ENCODE data around the gene CTSE.

Gene CTSE

DNA sequence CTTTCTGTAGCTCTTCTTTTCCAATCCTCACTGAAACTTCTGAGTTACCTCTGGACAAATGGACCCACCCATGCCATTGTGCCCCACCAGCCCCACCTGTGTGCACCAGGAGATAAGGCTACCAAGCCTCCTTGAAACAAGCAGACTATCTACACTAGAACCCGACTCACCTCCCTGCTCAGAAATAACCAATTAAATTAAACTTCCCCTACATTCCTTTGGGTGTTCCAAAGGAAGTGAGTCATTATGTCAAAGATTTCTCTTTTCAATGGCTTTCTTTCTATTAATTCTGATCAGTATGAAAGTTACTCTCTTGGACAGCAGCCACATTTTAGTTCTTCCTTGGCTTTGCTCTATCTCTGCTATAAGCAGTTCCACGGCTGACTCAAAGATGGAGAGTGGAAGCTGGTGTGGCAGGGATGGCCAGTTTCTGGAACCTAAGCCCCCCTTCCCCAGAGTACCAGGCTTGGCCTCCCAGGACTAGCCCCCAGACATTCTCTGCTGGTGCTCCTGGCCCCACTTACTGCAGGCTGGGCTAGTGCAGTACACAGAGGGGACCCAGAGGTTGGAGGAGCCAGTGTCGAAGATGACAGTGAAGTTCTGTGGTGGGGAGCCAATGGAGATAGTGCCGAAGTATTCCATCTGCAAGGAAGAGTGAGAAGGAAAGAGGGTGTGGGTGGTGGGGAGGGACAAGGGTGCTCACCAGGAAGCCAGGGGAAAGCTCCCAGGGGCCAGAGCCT is 1.9 kb downstream of the CTSE start:
- FAIRE-seq: no peak
- DNase-seq (ENCODE audit: extremely low spot score, insufficient read length, low read depth): no peak

DNA sequence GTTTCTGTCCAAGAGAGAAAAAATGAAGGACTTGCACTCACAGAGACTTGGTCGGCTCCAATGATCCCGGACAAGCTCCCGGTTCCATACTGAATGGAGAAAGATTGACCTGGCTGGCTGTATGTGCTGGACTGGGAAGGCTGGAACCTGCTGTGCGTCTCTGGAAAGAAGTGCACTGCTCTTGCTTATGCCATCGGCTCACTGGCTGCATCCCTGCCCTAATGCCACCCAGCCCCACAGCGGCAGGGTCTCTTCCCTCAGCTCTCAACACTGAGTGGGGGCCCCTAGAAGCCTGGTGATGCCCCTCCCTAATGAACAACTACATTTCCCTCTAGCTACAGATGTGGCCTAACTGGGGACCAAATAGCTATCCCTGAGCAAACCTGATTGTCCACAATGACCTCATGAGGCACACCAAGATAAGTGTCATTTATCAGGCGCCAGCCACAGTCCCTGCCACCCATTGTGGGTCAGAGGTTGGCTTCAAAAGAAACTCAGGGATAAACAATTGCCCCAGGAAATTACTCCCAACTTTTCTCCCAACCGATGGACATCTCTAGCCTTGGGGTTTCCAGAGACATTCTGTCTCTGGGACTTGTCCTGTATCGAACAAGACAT is 2.6 kb downstream of the CTSE start:
- FAIRE-seq (no peak), DNase-seq (ENCODE audit: extremely low spot score, insufficient read length, low read depth) (no peak)

DNA sequence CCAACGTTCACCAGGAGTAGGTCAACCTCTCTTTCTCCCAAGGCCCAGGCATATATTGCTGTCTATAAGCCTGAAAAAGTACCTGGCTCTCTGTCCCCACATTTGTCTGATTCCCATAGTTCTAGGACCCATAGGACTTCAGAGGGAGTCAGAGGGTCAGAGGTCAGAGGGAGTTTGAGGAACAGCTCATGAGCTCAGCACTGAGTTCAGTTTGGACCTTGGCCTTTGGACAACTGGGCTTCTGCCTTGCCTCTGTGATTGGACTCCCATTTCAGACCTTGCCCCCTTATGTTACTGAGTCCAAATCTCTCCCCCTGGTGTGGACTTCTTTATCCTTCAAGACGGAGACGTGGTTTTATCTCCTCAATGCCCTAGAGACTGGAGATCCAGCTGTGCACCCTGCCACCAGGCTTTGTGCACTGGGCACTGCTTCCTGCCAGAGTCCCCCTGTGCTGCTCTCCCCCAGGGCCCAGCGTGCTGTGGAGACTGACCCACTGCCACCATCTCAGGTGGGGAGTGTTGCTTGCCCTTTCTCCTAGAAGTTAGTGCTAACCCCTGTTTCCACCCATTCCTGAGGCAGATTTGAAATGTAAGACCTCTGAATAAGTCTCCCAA is 3.2 kb downstream of the CTSE start:
- FAIRE-seq (no peak), DNase-seq (ENCODE audit: extremely low spot score, insufficient read length, low read depth) (no peak)

DNA sequence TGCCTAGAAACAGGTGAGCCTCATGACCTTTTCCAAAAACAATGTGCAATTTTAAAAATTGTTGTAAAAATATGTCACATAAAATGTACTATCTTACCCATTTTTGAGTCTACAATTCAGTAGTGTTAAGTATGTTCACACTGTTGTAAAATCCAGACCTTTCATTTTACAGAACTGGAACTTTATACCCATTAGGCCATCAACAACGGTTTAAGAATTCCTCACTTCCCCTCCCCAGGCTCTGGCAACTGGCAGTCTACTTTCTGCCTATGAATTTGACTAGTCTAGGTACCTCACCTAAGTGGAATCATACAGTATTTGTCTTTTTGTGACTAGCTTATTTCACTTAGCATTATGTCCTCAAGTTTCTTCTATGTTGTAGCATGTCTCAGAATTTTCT is 8.6 kb downstream of the CTSE start:
- FAIRE-seq: no peak
- no peak for DNase-seq (ENCODE audit: extremely low spot score, insufficient read length, low read depth)

DNA sequence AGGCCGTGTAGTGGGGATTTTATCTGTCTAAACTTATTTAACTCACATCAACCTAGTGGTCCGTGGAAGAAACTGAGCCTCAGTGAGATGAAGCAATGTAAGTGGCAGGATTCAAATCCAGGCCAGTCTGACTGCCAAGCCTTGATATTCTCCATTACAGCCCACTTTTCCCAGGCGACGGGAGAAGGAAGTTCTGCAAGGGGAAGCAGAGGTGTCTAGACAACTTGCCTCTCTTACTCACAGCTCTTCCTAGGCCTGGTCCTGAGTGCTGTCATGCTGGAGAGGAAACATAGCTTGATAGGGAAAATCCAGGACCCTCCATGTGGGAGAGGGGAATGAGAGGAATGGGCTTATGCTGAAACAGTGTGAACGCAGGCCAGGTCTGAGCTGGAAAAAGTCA is 9.1 kb downstream of the CTSE start:
- DNase-seq (ENCODE audit: extremely low spot score, insufficient read length, low read depth) (no peak), FAIRE-seq (no peak)

DNA sequence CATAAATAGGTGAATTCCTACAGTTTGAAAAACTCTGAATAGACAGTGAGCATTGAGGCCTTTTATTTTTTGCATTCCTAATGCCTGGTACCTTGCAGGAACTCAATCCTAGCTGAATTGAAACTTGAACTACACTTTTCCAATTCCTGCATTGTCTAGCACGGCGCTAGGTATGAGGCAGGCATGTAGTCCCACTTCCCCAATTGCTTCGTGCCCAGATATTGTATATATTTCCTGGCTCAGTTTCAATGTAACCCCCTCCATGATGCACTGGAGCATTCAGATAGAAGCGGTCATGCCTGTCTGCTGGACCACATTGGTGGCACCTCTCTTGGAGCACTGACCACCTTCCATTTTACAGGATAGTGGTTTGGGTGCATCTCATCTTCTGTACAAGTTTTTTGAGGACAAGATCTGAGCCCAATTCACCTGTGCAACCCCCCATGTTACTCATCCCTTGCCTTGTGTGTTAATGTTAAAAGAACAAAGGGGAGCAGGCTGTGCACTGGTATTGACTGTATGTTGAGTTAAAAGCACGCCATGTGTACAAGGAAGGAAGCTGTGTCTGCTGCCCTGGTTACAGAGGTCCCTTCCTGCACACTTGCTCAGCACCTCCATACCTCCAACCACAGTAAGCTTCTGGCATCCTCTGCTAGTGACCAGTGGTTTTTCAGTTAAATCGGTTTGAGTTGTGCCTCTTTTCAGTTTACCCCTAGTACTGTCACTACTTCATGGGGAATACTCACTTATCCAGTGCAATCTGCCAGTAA is 10.5 kb downstream of the CTSE start:
- no peak for FAIRE-seq

DNA sequence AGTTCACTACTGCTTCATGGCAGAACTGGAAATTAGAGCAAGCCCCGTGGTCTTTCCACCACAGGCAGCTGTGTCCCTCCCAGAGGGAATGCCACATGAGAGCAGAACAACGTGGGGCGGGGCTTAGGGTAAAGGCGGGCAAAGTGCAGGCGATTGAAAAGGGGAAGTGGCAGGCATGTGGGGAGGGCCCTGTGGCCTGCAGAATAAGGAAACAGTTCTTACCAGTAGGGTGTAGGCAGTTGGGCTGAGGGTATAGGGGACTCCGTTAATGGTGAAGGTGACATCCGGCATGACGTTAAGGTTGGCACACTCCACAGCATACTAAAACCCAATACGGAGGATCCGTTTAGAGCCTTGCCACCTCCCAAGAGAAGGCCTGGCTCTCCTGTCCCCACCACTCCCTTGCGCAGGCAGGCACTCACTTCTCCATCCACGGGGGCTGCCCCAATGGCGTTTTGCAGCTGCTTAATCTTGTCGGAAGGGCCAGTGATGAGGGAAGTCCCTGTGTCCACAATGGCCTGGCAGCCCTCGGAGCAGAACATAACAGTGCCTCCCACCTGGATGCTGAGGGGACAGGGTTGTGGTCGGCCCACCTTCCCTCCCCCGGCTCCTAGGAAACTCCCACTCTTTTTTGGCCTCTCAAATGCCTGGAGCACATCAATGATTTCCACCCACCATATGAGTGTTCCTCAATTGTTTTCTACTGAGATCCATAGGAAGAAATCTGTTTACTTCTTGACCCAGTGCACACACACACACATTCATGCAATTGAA is 11.4 kb downstream of the CTSE start:
- peak; percentile 44 for DNase-seq (ENCODE audit: extremely low spot score, insufficient read length, low read depth)
- FAIRE-seq: peak; percentile 81

More for the DNA sequence above, 10.5 kb downstream of the CTSE start:
- no peak for DNase-seq (ENCODE audit: extremely low spot score, insufficient read length, low read depth)

DNA sequence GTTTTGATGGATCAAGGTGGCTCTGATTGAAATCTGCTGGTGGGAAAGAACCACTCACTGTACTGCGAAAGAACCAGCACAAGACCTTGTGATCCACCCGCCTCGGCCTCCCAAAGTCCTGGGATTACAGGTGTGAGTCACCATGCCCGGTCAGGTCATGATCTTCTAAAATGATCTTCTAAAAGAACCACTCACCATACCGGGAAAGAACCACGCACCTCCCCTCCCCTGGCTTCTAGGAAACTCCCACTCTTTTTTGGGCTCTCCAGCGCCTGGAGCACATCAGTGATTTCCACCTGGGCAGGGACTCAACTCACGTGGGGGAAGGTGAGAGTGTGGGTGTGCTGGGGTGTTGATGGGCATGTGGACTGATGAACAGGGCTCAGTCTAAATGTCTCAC is 12.6 kb downstream of the CTSE start:
- no peak for FAIRE-seq
- no peak for DNase-seq (ENCODE audit: extremely low spot score, insufficient read length, low read depth)

DNA sequence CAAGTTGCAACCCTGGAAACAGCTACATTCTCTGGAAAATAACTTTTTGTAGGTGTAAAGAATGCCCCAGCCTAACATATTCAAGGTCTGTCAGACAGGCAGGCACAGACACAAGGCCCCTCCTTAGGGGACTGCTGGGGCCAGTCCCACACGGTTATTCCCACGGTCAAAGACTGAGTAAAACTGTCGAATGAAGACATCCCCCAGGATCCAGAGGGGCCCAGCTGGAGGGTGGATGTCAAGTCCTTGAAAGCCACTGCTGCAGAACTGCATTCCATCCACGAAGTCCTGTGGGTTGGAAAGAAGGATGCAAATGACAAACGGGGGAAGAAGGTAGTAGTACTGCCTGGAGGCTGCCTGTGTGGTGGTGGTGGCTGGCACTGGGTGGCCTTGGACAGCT is 13.6 kb downstream of the CTSE start:
- FAIRE-seq (no peak), DNase-seq (ENCODE audit: extremely low spot score, insufficient read length, low read depth) (no peak)

DNA sequence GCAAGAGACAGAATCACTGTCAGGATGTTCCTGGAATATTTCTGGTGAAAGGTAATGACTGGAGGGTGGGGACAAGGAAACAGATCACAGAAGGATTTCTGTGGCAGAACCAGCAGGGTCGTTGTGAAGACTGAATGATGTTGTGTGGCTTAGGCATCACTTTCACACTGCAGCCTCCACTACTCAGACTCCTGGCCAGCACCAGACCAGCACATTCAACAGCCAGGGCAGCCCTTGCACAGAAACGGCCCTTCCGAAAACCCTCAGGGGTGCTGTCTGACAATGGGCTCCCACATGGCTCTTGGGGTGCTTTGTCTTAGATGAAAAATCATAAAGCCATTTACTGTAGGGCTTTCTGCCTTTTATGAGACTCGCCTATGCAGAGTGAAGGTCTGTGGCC is 16.7 kb downstream of the CTSE start:
- DNase-seq (ENCODE audit: extremely low spot score, insufficient read length, low read depth) (no peak), FAIRE-seq (no peak)

DNA sequence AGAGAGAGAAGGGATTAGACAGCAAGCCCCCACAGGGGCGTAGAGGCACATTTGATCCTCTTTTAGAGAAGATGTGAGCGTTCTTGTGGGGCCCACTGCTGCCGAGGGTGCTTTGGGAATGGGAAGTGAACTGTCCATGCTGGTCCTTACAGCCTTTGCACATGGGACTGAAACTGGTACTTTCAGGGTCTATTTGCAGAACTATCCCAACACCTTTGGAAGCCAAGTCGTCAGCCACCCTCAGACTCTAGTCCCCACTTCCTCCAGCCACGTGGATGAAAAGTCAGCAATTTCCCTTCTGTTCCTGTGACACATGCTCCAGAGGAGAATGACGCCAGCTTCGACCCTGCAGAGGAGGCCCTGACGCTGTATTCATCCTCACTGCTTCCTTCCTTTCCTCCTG is 17.9 kb downstream of the CTSE start:
- FAIRE-seq (no peak), DNase-seq (ENCODE audit: extremely low spot score, insufficient read length, low read depth) (no peak)

DNA sequence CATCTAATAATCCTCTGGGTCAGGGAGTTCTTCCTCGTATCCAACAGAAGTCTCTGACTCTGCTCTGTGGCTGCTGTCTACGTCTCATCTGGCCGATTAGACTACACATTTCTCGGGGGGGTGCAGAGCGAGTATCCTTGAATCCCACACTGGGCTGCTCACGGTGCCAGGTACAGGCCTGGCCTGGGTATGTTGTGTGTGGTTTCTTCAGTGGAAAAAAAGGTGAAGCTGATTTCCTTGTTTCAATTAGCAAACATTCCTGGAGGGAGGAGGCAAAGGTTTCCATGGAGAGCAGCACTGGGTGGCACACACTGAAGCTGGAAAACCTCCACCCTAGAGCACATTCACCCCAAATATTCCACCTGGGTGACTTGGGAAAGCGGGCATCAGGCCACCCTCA is 18.5 kb downstream of the CTSE start:
- DNase-seq (ENCODE audit: extremely low spot score, insufficient read length, low read depth) (no peak), FAIRE-seq (no peak)

DNA sequence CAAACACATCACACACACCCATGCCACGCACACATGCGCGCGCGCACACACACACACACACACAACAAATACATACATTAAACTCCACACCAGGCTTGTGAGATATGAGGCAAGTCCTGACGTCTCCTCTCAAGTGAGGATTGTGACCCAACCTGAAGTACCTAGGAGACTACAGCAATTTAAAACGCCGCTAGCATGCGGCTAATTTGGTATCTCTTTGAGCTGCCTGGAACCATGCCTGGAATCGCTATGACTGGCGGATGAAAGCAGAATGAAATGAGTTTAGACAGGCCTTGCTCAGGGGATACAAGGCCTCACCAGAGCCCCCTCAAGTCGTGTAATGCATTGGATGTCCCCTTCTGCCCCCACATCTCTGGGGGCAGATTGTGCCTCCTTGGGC is 18.9 kb downstream of the CTSE start:
- no peak for DNase-seq (ENCODE audit: extremely low spot score, insufficient read length, low read depth)
- FAIRE-seq: no peak

DNA sequence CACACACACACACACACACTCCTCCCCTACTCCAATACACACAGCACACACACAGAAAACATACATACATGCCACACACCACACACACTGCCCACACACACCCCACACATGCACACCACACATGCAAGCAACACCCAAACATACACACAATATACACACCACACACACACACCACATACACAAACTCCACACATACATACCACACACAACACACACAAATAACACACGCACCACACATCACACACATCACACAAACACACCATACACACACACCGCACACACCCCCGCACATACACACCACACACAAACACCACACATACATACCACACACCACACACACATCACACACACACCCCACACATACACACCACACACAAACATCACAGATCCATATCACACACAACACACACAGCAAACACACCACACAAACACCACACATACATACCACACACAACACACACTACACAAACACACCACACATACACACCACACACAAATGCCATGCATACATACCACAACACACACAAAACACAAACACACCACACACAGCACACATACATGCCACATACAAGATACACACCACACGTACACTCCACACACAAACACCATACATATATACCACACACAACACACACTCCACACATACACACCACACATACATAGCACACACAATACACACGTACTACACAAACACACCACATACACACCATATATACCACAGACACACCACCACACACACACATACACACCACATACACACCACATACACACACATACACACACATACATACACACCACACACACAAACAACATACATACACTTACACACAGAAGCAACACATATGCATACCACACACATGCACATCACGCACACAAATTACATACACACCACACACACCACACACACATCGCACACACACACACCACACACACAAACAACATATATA is 19.6 kb downstream of the CTSE start:
- DNase-seq (ENCODE audit: extremely low spot score, insufficient read length, low read depth): no peak
- FAIRE-seq: no peak

DNA sequence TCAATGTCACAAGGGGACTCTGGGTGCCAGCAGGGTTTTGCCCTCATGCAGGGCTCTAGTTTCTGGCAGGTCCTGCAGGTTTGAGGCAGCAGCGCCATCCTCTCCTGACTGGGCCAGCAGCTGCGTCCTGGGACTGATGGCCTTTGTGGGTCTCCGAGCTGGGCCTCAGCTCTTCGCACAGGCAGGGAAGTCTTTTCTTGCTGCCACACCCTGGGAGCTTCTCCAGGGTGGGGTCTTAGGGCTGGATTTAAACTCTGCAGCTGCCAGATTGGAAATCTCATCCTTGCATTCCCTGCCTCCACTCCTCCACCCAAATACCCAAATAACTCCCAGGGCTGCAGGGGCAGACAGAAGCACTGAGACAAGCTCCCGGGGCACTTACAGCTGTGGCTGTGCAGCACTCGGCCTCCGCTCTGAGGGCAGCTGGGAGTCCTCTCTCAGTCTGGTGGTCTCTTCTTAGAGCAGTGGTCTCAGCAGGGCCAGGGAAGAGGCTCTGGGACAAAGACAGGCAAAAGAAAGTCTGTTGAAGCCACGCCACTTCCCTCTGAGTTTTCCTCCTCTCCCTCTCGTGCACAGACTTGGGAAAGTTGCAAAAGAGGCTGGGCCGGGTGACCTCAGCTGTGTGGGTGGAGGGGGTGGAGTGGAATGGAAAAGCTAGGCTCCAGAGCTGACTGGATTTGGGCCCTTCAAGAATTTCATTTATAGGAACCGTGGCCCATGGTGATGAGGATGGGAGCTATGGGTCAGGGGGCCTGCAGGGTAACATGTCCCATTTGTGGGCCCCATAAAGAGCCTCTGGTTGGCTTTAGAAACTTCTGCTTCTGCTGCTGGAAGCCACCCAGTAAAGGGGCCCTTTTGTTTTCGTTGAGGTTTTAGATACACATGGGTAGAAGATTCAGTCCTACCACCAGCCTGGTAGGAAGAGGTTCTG is 20.6 kb downstream of the CTSE start, which contains the start of gene RAB7B:
TSS of gene RAB7B (minus strand) at position 525 of the 931 bp plus-strand sequence. CDS start 9,260 bp downstream, outside the sequence.
- no peak for FAIRE-seq
- DNase-seq (ENCODE audit: extremely low spot score, insufficient read length, low read depth): no peak

DNA sequence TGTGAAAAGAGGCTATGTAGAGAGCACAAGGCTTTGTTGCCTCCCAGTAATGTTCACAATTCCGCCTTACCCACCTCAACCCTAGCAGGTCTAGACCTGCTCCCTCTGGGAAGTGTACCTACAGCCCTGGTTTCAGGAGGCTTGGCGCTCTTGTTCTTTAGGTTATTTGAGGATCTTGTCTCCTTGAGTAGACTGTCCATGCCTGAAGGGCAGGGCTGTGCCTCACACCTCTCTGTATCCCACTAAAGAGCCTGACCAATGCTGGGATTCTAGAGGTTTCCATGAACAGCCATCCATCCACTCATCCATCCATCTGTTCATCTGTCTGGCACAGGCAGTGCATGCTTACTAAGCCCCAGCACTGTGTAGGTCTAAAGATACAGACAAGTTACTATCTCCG is 21.5 kb downstream of the CTSE start:
- no peak for DNase-seq (ENCODE audit: extremely low spot score, insufficient read length, low read depth)
- no peak for FAIRE-seq

DNA sequence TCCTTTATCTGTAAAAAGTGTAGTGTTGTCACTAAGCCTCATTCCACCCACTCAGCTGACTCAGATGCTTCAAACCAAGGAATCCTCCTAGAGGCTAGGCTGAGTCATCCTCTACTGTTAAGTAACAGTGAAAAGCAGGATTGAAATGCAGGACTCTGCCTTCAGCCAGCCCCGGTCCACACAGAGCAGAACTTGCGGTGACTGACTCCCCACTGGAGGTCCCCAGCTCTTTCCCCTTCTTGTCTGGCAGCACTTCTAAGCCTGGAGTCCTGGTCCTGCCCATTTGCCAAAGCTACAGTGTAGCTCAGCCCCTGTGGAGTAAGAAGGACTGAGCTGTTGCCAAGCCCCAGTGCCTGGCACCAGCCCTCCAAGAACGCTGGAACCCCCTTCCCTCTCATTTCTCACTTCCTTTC is 22.2 kb downstream of the CTSE start:
- FAIRE-seq (no peak), DNase-seq (ENCODE audit: extremely low spot score, insufficient read length, low read depth) (no peak)

Data from GM18507 (cell line).